Duodenal mucosa (tissue), 2 donors: ENCODE measurements around the gene SLC24A3.

Experiments
- H3K27ac ChIP-seq: one replicate; pipeline ENCODE4 v1.7.0; 2013; ENCODE audit warnings: low read depth, low read length
- H3K27me3 ChIP-seq, 2 donors: one replicate each; pipeline ENCODE4 v1.7.0; 2013; ENCODE audit warnings: low read length in 2 of 2, control low read depth in 1 of 2; ENCODE audit not compliant: insufficient read depth in 2 of 2, control insufficient read depth in 1 of 2
- H3K36me3 ChIP-seq, 2 donors: one replicate each; pipeline ENCODE4 v1.7.0; 2013; ENCODE audit warnings: low read length in 2 of 2, control low read depth in 1 of 2; ENCODE audit not compliant: insufficient read depth in 2 of 2, control insufficient read depth in 1 of 2
- H3K4me1 ChIP-seq, 2 donors: one replicate each; pipeline ENCODE4 v1.7.0; 2013; ENCODE audit warnings: low read length in 2 of 2, control low read depth in 1 of 2; ENCODE audit not compliant: insufficient read depth in 2 of 2, control insufficient read depth in 1 of 2
- H3K4me3 ChIP-seq, 2 donors: one replicate each; pipeline ENCODE4 v1.7.0; 2013; ENCODE audit warnings: low read length in 2 of 2, low read depth in 1 of 2
- H3K9ac ChIP-seq, 2 donors: one replicate each; pipeline ENCODE4 v1.7.0; 2013; ENCODE audit warnings: low read length in 2 of 2, low read depth in 1 of 2
- H3K9me3 ChIP-seq, 2 donors: one replicate each; pipeline ENCODE4 v1.7.0; 2013; ENCODE audit warnings: low read length in 2 of 2, control low read depth in 1 of 2; ENCODE audit not compliant: control insufficient read depth in 1 of 2

SLC24A3 gene

GRCh38 chr20:19482726-19483125, 270.3 kb downstream of the SLC24A3 start:
- no peak overlapping the region for H3K27ac ChIP-seq
- H3K4me3 ChIP-seq = no peak overlapping the region
- H3K27me3 ChIP-seq = no peaks in the 10 kb centered on the region
- no peaks in the 10 kb centered on the region for H3K36me3 ChIP-seq
- no peak overlapping the region for H3K9ac ChIP-seq
- no peaks in the 10 kb centered on the region for H3K9me3 ChIP-seq
- H3K4me1 ChIP-seq = no peaks in the 10 kb centered on the region

- Histone ChIP-seq H3K9me3 (no peaks in the 10 kb centered on the region), H3K36me3 (no peaks in the 10 kb centered on the region), H3K27ac (no peak overlapping the region), H3K27me3 (no peaks in the 10 kb centered on the region), H3K9ac (no peak overlapping the region), H3K4me1 (no peaks in the 10 kb centered on the region), H3K4me3 (no peak overlapping the region)
Measured at GRCh38 chr20:19483309-19483708, 270.9 kb downstream of the SLC24A3 start.

GRCh38 chr20:19486446-19486845, 274.0 kb downstream of the SLC24A3 start:
- H3K27me3 ChIP-seq = no peaks in the 10 kb centered on the region
- H3K27ac ChIP-seq = no peak overlapping the region
- H3K9me3 ChIP-seq = no peaks in the 10 kb centered on the region
- H3K4me3 ChIP-seq = no peak overlapping the region
- H3K9ac ChIP-seq = no peak overlapping the region
- H3K4me1 ChIP-seq = no peaks in the 10 kb centered on the region
- H3K36me3 ChIP-seq = no peaks in the 10 kb centered on the region

- no peak overlapping the region for H3K9ac ChIP-seq
- H3K4me3 ChIP-seq = no peak overlapping the region
- H3K27me3 ChIP-seq = no peaks in the 10 kb centered on the region
- H3K4me1 ChIP-seq = no peaks in the 10 kb centered on the region
- H3K36me3 ChIP-seq = no peaks in the 10 kb centered on the region
- H3K27ac ChIP-seq = no peak overlapping the region
- no peaks in the 10 kb centered on the region for H3K9me3 ChIP-seq
Measured at GRCh38 chr20:19487420-19487819, 275.0 kb downstream of the SLC24A3 start.

- Histone ChIP-seq H3K9ac (no peak overlapping the region), H3K9me3 (no peaks in the 10 kb centered on the region), H3K27ac (no peak overlapping the region), H3K4me1 (no peaks in the 10 kb centered on the region), H3K36me3 (no peaks in the 10 kb centered on the region), H3K27me3 (no peaks in the 10 kb centered on the region), H3K4me3 (no peak overlapping the region)
Measured at GRCh38 chr20:19491241-19491640, 278.8 kb downstream of the SLC24A3 start.

- no peak overlapping the region for H3K27ac ChIP-seq
- H3K9me3 ChIP-seq = no peaks in the 10 kb centered on the region
- H3K4me3 ChIP-seq = no peak overlapping the region
- no peaks in the 10 kb centered on the region for H3K36me3 ChIP-seq
- H3K27me3 ChIP-seq = no peaks in the 10 kb centered on the region
- no peak overlapping the region for H3K9ac ChIP-seq
- H3K4me1 ChIP-seq = no peaks in the 10 kb centered on the region
Measured at GRCh38 chr20:19492116-19492515, 279.7 kb downstream of the SLC24A3 start.

GRCh38 chr20:19492687-19493336, 280.4 kb downstream of the SLC24A3 start:
- Histone ChIP-seq H3K27ac (no peak overlapping the region), H3K9ac (no peak overlapping the region), H3K27me3 (no peaks in the 10 kb centered on the region), H3K4me1 (no peaks in the 10 kb centered on the region), H3K4me3 (no peak overlapping the region), H3K9me3 (no peaks in the 10 kb centered on the region), H3K36me3 (no peaks in the 10 kb centered on the region)

GRCh38 chr20:19493794-19494495, 281.5 kb downstream of the SLC24A3 start:
- Histone ChIP-seq H3K9me3 (no peaks in the 10 kb centered on the region), H3K4me1 (no peaks in the 10 kb centered on the region), H3K9ac (no peak overlapping the region), H3K36me3 (no peaks in the 10 kb centered on the region), H3K4me3 (no peak overlapping the region), H3K27ac (no peak overlapping the region), H3K27me3 (no peaks in the 10 kb centered on the region)

- Histone ChIP-seq H3K27me3 (no peaks in the 10 kb centered on the region), H3K27ac (no peak overlapping the region), H3K36me3 (no peaks in the 10 kb centered on the region), H3K9ac (no peak overlapping the region), H3K4me1 (no peaks in the 10 kb centered on the region), H3K9me3 (no peaks in the 10 kb centered on the region), H3K4me3 (no peak overlapping the region)
Measured at GRCh38 chr20:19495905-19496703, 283.7 kb downstream of the SLC24A3 start.

GRCh38 chr20:19497064-19497463, 284.6 kb downstream of the SLC24A3 start:
- no peaks in the 10 kb centered on the region for H3K36me3 ChIP-seq
- H3K27me3 ChIP-seq = no peaks in the 10 kb centered on the region
- no peak overlapping the region for H3K9ac ChIP-seq
- no peaks in the 10 kb centered on the region for H3K9me3 ChIP-seq
- H3K4me1 ChIP-seq = no peaks in the 10 kb centered on the region
- H3K27ac ChIP-seq = no peak overlapping the region
- no peak overlapping the region for H3K4me3 ChIP-seq
